ELF-1 (cell line): ENCODE measurements around the gene ZNF14.
"Not testable (repeated sequence)": the region's sequence is repeated elsewhere in the genome, so short reads cannot be mapped to it uniquely, and the experiment has no call there.

ENCODE experiments used
- DNase-seq: peaks from one replicate; pipeline ENCODE4 v3.0.0-alpha.2; 2016; ENCODE audit warnings: low read depth, low spot score

Gene ZNF14

GRCh38 chr19:19687090-19687489, 45.8 kb downstream of the ZNF14 start:
- DNase-seq = no peak

GRCh38 chr19:19686580-19686979, 46.3 kb downstream of the ZNF14 start:
- DNase-seq = no peak

GRCh38 chr19:19686119-19686518, 46.8 kb downstream of the ZNF14 start:
- not testable (repeated sequence) for DNase-seq

GRCh38 chr19:19679176-19680073, 53.5 kb downstream of the ZNF14 start:
- no peak for DNase-seq

GRCh38 chr19:19677579-19677978, 55.3 kb downstream of the ZNF14 start:
- no peak for DNase-seq

- DNase-seq = no peak
These were observed 58.6 kb downstream of the ZNF14 start for GRCh38 chr19:19674315-19674714.

- no peak for DNase-seq
These were observed 60.1 kb downstream of the ZNF14 start for GRCh38 chr19:19672816-19673215.

- DNase-seq = peak; percentile 66
These were observed 62.8 kb downstream of the ZNF14 start for GRCh38 chr19:19670070-19670551.

DNA sequence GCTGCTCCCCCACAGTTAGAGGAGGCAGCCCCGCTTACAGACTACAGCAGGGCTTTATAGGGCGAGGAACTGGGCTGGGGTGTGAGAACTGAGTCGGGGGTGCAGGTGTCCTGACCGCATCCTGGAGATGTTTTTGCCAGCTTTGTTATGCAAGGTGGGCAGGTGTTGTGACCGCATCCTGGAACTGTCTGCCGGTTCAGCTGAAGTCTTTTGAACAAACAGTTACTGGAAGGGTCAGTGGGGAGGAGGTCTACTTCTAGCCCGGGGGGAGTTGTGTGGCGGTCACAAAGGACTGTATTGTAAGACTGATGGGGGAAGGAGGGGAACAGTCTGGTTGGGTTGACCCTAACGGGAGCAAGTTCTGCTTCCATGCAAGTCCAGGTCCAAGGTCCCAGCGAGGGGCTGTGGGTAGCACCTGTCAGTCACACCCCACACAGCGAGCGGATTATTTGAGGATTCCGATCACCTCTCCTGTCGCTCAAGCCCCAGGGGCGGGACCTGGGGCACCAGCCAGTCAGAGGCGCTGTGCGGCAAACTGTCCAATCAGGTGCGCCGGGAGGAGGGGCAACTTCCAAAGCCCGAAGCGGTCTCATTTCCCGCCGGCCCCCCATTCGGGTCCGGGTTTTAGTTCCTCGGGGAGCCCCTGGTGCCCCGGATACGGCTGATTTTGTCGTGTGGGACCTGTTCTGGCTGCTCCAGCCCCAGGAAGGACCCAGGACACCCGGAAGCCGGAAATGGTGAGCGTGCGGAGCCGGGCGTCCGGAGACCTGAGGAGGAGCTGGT, 64.5 kb downstream of the ZNF14 start, which contains the start of gene ZNF101:
TSS of gene ZNF101 (plus strand) at position 610 of the 783 bp plus-strand sequence. CDS start at position 735, 125 bp downstream.
- peak; percentile 97 for DNase-seq

GRCh38 chr19:19665420-19665948, 67.4 kb downstream of the ZNF14 start:
- not testable (repeated sequence) for DNase-seq

GRCh38 chr19:19663256-19664120, 69.4 kb downstream of the ZNF14 start, which contains the start of gene ATP13A1:
Gene ATP13A1 (minus strand): TSS chr19:19663676. CDS start chr19:19663666, 10 bp downstream.
- peak; percentile 98 for DNase-seq

DNA sequence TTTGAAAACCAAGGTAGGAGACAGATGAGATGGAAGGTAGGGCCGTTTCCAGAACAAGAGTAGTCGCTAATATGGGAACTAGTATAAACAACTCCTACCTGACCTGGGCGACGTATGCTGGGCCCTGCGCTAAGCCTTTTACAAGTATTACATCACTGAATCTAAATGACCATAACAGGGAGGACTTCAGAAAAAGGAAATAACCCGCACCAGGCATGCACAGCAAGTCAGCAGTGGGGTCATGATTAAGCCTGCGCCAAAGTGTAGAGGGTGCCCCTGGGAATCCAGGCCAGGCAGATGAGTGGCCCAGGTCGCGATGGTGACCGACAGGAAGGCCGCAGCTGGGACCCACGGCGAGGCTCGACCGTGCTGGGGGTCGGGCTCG, 70.0 kb downstream of the ZNF14 start:
- no peak for DNase-seq

DNA sequence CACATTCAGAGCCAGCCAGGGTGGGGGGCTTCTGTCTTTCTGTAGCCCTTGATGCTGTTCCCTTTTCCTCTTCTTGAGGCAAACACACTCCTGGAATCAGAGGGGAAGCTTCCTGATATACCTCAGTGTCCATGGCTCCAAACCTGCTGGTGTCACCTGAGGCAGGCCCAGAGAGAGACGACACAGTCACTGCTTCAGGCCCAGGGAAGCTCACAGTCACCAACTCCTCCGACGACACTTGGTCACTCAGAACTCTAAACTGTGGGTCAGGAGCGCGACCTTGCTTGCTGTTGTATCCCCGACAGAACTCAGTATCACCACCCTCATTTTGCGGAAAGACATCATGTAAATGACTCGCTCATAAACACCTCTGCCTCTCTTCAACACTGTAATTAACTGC, 70.6 kb downstream of the ZNF14 start:
- no peak for DNase-seq

- peak; percentile 32 for DNase-seq
These were observed 71.1 kb downstream of the ZNF14 start for GRCh38 chr19:19661675-19662251.

DNA sequence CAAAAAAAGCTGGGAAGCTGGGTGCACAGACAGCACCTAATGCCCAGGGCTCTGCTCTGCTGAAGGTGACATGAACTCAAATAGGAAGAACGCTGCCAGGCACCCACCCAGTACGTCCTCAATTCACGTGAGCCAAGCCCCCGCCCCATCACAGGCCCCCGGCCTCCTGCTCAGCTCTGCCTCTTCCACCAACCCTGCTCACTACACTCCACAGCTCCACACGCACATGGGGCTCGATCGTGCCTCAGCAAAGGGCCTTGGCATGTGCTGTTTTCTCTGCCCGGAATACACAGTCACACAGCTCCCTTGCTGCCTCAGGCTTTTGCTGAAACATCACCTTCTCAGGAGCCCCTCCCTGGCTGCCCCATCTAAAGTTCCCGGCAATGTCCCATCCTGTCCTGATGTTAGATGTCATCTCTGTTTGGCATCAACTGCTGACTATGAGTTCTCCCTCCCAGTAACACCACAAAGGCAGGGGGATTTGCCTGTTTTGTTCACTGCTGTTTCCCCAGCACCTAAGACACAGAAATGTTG, 71.7 kb downstream of the ZNF14 start:
- no peak for DNase-seq
